Upper lobe of right lung (tissue), 1 donor: ENCODE data around the gene LCMT1. TPM values are rescaled to one million over a fixed set of nuclear protein-coding genes. Genes with fewer than 3 reads are reported as not detected.

Experiments
- ATAC-seq: fragments of 200-7000 bp; cut with Tn5 transposase; one replicate; pipeline ENCODE4 v1.9.1; 2020; ENCODE audit warnings: mild to moderate bottlenecking, moderate library complexity
- DNase-seq: peaks from one replicate; pipeline ENCODE4 v3.0.0-alpha.2; 2020
- H3K27ac ChIP-seq: fragments of 200-600 bp; one replicate; pipeline ENCODE4 v1.8.0; 2022
- H3K27me3 ChIP-seq: fragments of 200-600 bp; one replicate; pipeline ENCODE4 v1.8.0; 2022; ENCODE audit warnings: mild to moderate bottlenecking
- H3K36me3 ChIP-seq: fragments of 200-600 bp; one replicate; pipeline ENCODE4 v1.8.0; 2022
- H3K4me1 ChIP-seq: fragments of 200-600 bp; one replicate; pipeline ENCODE4 v1.8.0; 2022
- H3K4me3 ChIP-seq: fragments of 200-600 bp; one replicate; pipeline ENCODE4 v1.8.0; 2022; ENCODE audit warnings: mild to moderate bottlenecking
- H3K9me3 ChIP-seq: fragments of 200-600 bp; one replicate; pipeline ENCODE4 v1.8.0; 2022
- intact Hi-C: fragments of 100-400 bp; cut with DNase I; formaldehyde crosslinking; loops from one replicate; pipeline ENCODE4 v1.11.0; 2022
- total RNA-seq: library from RNA; stranded (reverse); fragmentation: NEBNext Ultra II Directional; extraction: Animal tissue kit (Norgen Biotek cat#: 25700); gene quantifications from one replicate; pipeline ENCODE4 v1.2.1, GENCODE V29; 2021
- TF ChIP-seq, protein P1 (sequence below): fragments of 200-600 bp; IDR thresholded peaks from one replicate; pipeline ENCODE4 v1.8.0; 2022; ENCODE audit warnings: antibody characterized with exemption
- donor health status: DM: no; HTN: yes; CAD: no; lungs with severe emphysema.

LCMT1 gene
- total RNA-seq, 1 donor from 2014 or later, result 31.7 TPM

- no peaks in the 10 kb centered on the region for H3K4me1 ChIP-seq
- H3K27ac ChIP-seq, result no peak overlapping the region
- ATAC-seq, result no peak
- H3K36me3 ChIP-seq, result peaks cover 72% of the 10 kb centered on the region
- H3K27me3 ChIP-seq, result no peaks in the 10 kb centered on the region
- no peak for DNase-seq
- H3K4me3 ChIP-seq, result no peak overlapping the region
- TF ChIP-seq, protein P1, sequence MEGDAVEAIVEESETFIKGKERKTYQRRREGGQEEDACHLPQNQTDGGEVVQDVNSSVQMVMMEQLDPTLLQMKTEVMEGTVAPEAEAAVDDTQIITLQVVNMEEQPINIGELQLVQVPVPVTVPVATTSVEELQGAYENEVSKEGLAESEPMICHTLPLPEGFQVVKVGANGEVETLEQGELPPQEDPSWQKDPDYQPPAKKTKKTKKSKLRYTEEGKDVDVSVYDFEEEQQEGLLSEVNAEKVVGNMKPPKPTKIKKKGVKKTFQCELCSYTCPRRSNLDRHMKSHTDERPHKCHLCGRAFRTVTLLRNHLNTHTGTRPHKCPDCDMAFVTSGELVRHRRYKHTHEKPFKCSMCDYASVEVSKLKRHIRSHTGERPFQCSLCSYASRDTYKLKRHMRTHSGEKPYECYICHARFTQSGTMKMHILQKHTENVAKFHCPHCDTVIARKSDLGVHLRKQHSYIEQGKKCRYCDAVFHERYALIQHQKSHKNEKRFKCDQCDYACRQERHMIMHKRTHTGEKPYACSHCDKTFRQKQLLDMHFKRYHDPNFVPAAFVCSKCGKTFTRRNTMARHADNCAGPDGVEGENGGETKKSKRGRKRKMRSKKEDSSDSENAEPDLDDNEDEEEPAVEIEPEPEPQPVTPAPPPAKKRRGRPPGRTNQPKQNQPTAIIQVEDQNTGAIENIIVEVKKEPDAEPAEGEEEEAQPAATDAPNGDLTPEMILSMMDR, result no peak
- intact Hi-C loops, result no loop called here
- no peaks in the 10 kb centered on the region for H3K9me3 ChIP-seq
These were observed 26.6 kb downstream of the LCMT1 start for GRCh38 chr16:25138130-25138529.

GRCh38 chr16:25140459-25140858 lies 28.9 kb downstream of the LCMT1 start:
- no peak overlapping the region for H3K27ac ChIP-seq
- no peaks in the 10 kb centered on the region for H3K4me1 ChIP-seq
- intact Hi-C loops, result no loop called here
- no peak overlapping the region for H3K4me3 ChIP-seq
- no peaks in the 10 kb centered on the region for H3K27me3 ChIP-seq
- H3K36me3 ChIP-seq, result peaks cover 74% of the 10 kb centered on the region
- DNase-seq (no peak), ATAC-seq (no peak)
- H3K9me3 ChIP-seq, result no peaks in the 10 kb centered on the region
- TF ChIP-seq, protein P1, result no peak

DNA sequence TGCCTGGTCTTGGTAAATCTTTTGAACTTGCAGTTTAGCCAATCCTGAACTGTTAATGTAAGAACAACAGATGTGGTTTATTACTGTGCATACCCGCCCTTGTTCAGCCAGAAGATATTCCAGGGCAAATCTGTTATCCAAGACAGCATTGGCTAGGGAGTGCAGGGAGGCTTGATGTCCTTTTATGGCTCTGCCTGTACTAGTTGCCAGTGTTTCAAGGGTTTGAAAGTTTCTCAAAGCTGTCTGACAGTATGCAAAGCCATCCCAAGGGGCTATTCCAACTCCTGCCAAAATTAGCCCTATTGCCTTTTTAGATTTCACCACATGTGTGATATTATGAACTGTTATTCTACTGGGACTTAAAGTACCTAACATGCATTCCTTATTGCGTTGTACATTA lies 30.1 kb downstream of the LCMT1 start:
- ATAC-seq (no peak), DNase-seq (no peak)
- Histone ChIP-seq H3K27me3 (no peaks in the 10 kb centered on the region), H3K36me3 (peaks cover 73% of the 10 kb centered on the region), H3K4me1 (no peaks in the 10 kb centered on the region), H3K9me3 (no peaks in the 10 kb centered on the region), H3K4me3 (no peak overlapping the region), H3K27ac (no peak overlapping the region)
- intact Hi-C loops, result no loop called here
- TF ChIP-seq, protein P1, result no peak

- intact Hi-C loops, result no loop called here
- H3K4me1 ChIP-seq, result no peaks in the 10 kb centered on the region
- H3K36me3 ChIP-seq, result peaks cover 76% of the 10 kb centered on the region
- TF ChIP-seq, protein P1, result peak; percentile 26
- no peaks in the 10 kb centered on the region for H3K27me3 ChIP-seq
- H3K4me3 ChIP-seq, result no peak overlapping the region
- H3K9me3 ChIP-seq, result no peaks in the 10 kb centered on the region
- H3K27ac ChIP-seq, result no peak overlapping the region
- ATAC-seq (no peak), DNase-seq (no peak)
These were observed 32.4 kb downstream of the LCMT1 start for GRCh38 chr16:25143928-25144327.

DNA sequence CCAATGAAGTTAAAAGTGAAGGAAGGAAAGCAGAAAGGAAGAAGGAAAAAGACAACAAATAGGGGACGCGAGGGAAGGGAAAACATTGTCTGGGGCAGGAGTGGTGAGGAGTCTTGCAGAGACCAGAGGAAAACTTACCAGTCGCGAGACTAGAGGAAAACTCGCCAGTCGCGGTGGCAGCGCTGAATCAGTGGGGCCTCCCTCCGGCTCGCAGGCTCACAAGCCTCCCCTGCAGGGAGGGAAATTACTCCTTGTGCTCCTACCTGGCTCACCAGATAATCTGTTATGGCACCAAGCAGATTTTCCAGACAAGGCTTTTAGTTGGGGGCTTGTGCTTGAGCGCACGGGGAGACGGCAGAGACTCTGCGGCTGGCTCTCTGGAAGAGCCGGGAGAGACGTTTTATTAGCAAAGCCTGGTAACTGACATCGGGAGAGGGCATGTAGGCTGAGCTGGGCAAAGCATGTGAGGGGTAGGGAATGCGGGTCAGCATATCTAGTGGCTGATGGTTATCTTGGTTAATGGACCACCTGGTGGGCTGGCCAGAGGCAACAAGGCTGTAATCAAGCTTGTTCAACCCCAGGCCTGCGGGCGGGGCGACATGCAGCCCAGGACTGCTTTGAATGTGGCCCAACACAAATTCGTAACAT lies 37.1 kb downstream of the LCMT1 start:
- ATAC-seq, result no peak
- no peak for DNase-seq
- Histone ChIP-seq H3K4me1 (no peaks in the 10 kb centered on the region), H3K36me3 (peaks cover 51% of the 10 kb centered on the region), H3K27me3 (no peaks in the 10 kb centered on the region), H3K9me3 (no peaks in the 10 kb centered on the region), H3K4me3 (no peak overlapping the region), H3K27ac (no peak overlapping the region)
- TF ChIP-seq, protein P1, result no peak
- intact Hi-C loops, result no loop called here

- TF ChIP-seq, protein P1, result no peak
- intact Hi-C loops, result no loop called here
- no peaks in the 10 kb centered on the region for H3K27me3 ChIP-seq
- no peak for ATAC-seq
- DNase-seq, result no peak
- no peaks in the 10 kb centered on the region for H3K4me1 ChIP-seq
- peaks cover 32% of the 10 kb centered on the region for H3K36me3 ChIP-seq
- H3K27ac ChIP-seq, result no peak overlapping the region
- no peaks in the 10 kb centered on the region for H3K9me3 ChIP-seq
- H3K4me3 ChIP-seq, result no peak overlapping the region
These were observed 40.5 kb downstream of the LCMT1 start for GRCh38 chr16:25151996-25152395.
